Left ventricle myocardium inferior (tissue), 1 donor: ENCODE measurements around the gene FAM168B. TPM values are rescaled to one million over a fixed set of nuclear protein-coding genes. Genes with fewer than 3 reads are reported as not detected.

Experiments used
- DNase-seq: peaks from one replicate; pipeline ENCODE4 v3.0.0-alpha.2; 2020
- H3K27ac ChIP-seq: fragments of 200-600 bp; replicated peaks from 2 replicates; pipeline ENCODE4 v1.8.0; 2021
- H3K27me3 ChIP-seq: fragments of 200-600 bp; 2 replicates; pipeline ENCODE4 v1.8.0; 2021; ENCODE audit warnings: low read depth
- H3K36me3 ChIP-seq: fragments of 200-600 bp; 2 replicates; pipeline ENCODE4 v1.8.0; 2021
- H3K4me1 ChIP-seq: fragments of 200-600 bp; 2 replicates; pipeline ENCODE4 v1.8.0; 2021
- H3K4me3 ChIP-seq: fragments of 200-600 bp; 2 replicates; pipeline ENCODE4 v1.8.0; 2021; ENCODE audit warnings: mild to moderate bottlenecking, moderate library complexity
- H3K9me3 ChIP-seq: fragments of 200-600 bp; replicated peaks from 2 replicates; pipeline ENCODE4 v1.8.0; 2021
- intact Hi-C: fragments of 100-400 bp; cut with micrococcal nuclease; formaldehyde crosslinking; loops from one replicate; pipeline ENCODE4 v1.11.0; 2022
- total RNA-seq: library from RNA; stranded (reverse); fragmentation: NEBNext Ultra II Directional; extraction: Animal tissue kit (Norgen Biotek cat#: 25700); gene quantifications from one replicate; pipeline ENCODE4 v1.2.1, GENCODE V29; 2021
- TF ChIP-seq, protein P1 (sequence below): fragments of 200-600 bp; IDR thresholded peaks from 2 replicates; pipeline ENCODE4 v1.8.0; 2021; ENCODE audit warnings: antibody characterized with exemption, mild to moderate bottlenecking, borderline replicate concordance
- donor health status: DM: no; HTN: yes; CAD: no; lungs with severe emphysema.

Gene FAM168B
- total RNA-seq, 1 donor from 2014 or later, result 90.5 TPM

DNA sequence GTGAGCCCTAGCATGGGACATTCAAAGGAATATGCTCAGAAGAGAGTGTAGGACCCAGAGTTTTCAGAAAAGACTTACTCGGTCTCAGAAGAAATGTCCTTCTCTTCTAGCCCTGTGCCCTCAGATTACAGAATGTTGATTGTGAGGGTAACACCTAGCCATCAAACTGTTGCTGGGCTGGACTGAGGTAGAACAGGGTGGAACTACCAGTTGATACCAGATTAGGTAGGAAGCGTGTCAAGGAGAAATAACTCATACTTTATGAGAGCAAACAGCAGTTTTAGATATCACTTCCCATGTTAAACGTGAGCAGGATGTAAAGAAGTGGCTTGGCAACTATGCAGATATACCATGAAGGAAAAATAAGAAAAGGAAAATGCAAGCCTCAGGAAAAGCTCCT is 34.7 kb upstream of the FAM168B start:
- Histone ChIP-seq H3K9me3 (peaks cover 5% of the 10 kb centered on the region), H3K27me3 (no peaks in the 10 kb centered on the region), H3K4me1 (no peaks in the 10 kb centered on the region), H3K27ac (no peak overlapping the region), H3K4me3 (no peak overlapping the region), H3K36me3 (peaks cover 72% of the 10 kb centered on the region)
- TF ChIP-seq, protein P1, sequence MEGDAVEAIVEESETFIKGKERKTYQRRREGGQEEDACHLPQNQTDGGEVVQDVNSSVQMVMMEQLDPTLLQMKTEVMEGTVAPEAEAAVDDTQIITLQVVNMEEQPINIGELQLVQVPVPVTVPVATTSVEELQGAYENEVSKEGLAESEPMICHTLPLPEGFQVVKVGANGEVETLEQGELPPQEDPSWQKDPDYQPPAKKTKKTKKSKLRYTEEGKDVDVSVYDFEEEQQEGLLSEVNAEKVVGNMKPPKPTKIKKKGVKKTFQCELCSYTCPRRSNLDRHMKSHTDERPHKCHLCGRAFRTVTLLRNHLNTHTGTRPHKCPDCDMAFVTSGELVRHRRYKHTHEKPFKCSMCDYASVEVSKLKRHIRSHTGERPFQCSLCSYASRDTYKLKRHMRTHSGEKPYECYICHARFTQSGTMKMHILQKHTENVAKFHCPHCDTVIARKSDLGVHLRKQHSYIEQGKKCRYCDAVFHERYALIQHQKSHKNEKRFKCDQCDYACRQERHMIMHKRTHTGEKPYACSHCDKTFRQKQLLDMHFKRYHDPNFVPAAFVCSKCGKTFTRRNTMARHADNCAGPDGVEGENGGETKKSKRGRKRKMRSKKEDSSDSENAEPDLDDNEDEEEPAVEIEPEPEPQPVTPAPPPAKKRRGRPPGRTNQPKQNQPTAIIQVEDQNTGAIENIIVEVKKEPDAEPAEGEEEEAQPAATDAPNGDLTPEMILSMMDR, result no peak
- no peak for DNase-seq
- intact Hi-C loops, result no loop called here

DNA sequence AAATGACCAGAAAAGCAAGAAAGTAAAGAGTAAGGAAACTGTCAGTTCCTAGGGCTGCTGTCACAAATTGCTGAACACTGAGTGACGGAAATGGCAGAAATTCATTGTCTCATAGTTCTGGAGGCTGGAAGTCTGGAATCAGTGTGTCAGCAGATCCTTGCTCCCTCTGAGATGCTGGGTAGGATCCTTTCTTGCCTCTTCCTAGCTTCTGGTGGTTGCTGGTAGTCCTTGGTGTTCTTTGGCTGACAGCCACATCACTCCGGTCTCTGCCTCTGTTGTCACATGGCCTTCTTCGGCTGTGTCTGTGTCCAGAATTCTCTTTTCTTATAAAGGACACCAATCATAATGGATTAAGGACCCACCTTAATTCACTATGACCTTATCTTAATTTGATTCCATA is 33.8 kb upstream of the FAM168B start:
- TF ChIP-seq, protein P1, result no peak

DNA sequence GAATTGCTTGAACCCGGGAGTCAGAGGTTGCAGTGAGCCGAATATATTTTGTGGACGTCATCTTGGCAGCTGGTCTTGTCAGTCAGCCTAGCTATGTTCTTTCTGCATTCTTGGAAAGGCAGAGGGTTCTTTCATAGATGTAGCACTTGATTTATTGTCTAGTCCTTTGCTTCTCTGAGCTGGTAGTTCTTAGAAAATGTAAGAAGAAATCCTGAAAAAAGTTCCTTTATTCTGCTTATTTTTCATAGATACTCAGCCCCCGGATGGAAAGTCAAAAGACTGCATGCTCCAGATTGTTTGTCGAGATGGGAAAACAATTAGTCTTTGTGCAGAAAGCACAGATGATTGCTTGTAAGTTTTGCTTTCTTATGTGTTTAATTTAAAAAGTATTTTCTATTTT is 33.2 kb upstream of the FAM168B start:
- Histone ChIP-seq H3K27ac (no peak overlapping the region), H3K4me1 (no peaks in the 10 kb centered on the region), H3K27me3 (no peaks in the 10 kb centered on the region), H3K9me3 (peaks cover 5% of the 10 kb centered on the region), H3K36me3 (peaks cover 69% of the 10 kb centered on the region), H3K4me3 (no peak overlapping the region)
- TF ChIP-seq, protein P1, result no peak
- intact Hi-C loops, result no loop called here
- DNase-seq, result no peak

More for the DNA sequence above, 33.8 kb upstream of the FAM168B start:
- intact Hi-C loops, result no loop called here
- Histone ChIP-seq H3K4me3 (no peak overlapping the region), H3K36me3 (peaks cover 69% of the 10 kb centered on the region), H3K27ac (no peak overlapping the region), H3K27me3 (no peaks in the 10 kb centered on the region), H3K9me3 (peaks cover 5% of the 10 kb centered on the region), H3K4me1 (no peaks in the 10 kb centered on the region)
- DNase-seq, result no peak

DNA sequence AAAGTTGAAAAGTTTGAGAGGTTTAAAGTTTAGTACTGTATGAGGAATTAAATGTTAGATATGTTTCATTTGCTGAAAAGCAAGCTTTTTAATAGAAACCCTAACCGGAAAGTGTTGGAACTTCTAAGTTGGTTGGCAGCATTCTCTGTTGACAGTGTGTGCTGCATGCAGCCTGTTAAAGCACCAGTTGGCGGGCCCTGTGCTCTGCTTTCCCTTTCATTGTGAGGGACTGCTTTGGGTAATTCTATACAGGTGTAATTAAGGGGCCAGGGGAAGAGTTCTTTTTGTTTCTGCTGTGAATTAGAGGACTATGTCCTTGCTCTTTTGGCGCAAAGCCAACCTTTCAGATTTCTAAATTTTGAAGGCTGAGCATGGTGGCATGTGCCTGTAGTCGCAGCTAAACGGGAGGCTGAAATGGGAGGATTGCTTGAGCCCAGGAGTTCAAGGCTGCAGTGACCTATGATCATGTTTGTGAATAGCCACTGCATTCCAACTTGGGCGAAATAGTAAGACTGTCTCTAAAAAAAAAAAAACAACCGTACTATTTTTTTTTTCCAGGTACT is 32.0 kb upstream of the FAM168B start:
- DNase-seq, result no peak
- H3K27me3 ChIP-seq, result no peaks in the 10 kb centered on the region
- no peak overlapping the region for H3K4me3 ChIP-seq
- no peaks in the 10 kb centered on the region for H3K4me1 ChIP-seq
- peaks cover 4% of the 10 kb centered on the region for H3K9me3 ChIP-seq
- intact Hi-C loops, result no loop called here
- TF ChIP-seq, protein P1, result no peak
- no peak overlapping the region for H3K27ac ChIP-seq
- H3K36me3 ChIP-seq, result peaks cover 65% of the 10 kb centered on the region

DNA sequence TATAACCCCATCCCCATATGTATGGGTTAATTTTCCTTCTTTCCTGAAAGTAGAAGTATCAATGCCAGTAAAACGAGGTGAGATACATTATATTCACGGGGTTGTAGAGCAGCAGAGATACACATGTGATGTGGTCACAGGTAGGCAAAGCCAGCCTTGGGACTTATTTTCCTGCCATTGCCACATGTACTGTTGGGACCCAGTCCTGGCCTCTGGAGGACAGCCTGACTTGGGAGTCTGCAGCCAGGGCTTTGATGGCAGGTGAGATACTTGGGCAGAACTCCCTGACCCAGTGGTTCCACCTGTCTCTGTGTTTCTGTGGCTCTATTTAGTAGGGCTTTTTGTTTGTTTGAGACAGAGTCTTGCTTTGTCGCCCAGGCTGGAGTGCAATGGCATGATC is 29.9 kb upstream of the FAM168B start:
- DNase-seq, result no peak

More for the DNA sequence above, 29.9 kb upstream of the FAM168B start:
- Histone ChIP-seq H3K9me3 (no peaks in the 10 kb centered on the region), H3K4me3 (no peak overlapping the region), H3K36me3 (peaks cover 44% of the 10 kb centered on the region), H3K4me1 (no peaks in the 10 kb centered on the region), H3K27me3 (no peaks in the 10 kb centered on the region), H3K27ac (no peak overlapping the region)
- TF ChIP-seq, protein P1, result no peak
- intact Hi-C loops, result no loop called here
